ENCODE measurements around the gene EIF4G1.

The EIF4G1 gene

DNA sequence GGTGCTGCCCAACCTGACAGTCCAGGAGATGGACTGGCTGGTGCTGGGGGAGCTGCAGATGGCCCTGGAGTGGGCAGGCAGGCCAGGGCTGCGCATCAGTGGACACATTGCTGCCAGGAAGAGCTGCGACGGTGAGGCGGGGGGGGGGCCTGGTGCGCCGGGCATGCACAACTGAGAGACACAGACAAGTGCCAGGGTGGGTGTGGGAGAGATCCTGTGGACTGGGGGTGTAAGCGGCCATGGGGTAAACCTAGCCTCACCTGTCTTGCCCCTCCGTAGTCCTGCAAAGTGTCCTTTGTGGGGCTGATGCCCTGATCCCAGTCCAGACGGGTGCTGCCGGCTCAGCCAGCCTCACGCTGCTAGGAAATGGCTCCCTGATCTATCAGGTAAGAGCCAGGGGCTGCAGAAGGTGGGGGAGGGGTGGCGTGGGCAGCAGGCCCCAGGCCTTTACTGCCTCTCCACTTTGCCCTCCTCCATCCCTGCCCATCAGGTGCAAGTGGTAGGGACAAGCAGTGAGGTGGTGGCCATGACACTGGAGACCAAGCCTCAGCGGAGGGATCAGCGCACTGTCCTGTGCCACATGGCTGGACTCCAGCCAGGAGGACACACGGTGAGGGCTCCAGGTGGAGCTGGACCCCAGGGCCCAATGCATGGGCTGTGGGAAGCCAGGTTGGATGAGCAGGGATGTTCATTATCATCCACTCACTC, 68.8 kb downstream of the EIF4G1 start:
- DNase-seq (ENCODE audit: low spot score) = no peak

DNA sequence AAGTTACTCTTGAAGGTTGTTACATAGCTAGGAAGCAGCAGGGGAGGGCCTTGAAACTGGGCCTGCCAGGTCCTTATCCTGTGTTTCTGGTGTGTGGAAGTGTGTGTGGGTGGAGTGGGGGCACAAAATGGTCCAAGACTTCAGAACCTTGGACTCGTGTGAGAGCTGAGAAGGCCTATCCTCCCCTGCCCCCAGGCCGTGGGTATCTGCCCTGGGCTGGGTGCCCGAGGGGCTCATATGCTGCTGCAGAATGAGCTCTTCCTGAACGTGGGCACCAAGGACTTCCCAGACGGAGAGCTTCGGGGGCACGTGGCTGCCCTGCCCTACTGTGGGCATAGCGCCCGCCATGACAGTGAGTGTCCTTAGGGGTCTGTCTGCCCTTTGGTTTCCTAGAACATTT, 69.9 kb downstream of the EIF4G1 start:
- no peak for DNase-seq (ENCODE audit: low spot score)

Small RNAs within 50 kb of the gene (small RNA-seq; reads per million reads assigned to genes)
- 26.8 to 747 reads per million in 2 experiments for gene SNORD66
